GM13976 (cell line): ENCODE results near the gene CBLIF.
"Not testable (repeated sequence)": the region's sequence is repeated elsewhere in the genome, so short reads cannot be mapped to it uniquely, and the experiment has no call there.

ENCODE experiments used
- DNase-seq: peaks from one replicate; pipeline ENCODE4 v3.0.0; 2012; ENCODE audit warnings: low spot score
- CTCF ChIP-seq: IDR thresholded peaks from 2 replicates; pipeline ENCODE4 v1.5.1; 2012; ENCODE audit warnings: borderline replicate concordance, mild to moderate bottlenecking; ENCODE audit not compliant: insufficient read depth; ENCODE audit errors: extremely low read depth, missing control alignments, control extremely low read depth
- in situ Hi-C: fragments of 300-500 bp; cut with MboI; formaldehyde crosslinking; loops from one replicate; pipeline ENCODE4 v1.12.0; 2022; ENCODE audit warnings: low sequenced_read_pairs, mixed read lengths, inconsistent platforms; ENCODE audit not compliant: unreplicated experiment

Gene CBLIF

GRCh38 chr11:59865031-59865430, 19.7 kb upstream of the CBLIF start:
- TF ChIP-seq CTCF, result no peak
- no peak for DNase-seq
- in situ Hi-C loops, result no loop called here

DNA sequence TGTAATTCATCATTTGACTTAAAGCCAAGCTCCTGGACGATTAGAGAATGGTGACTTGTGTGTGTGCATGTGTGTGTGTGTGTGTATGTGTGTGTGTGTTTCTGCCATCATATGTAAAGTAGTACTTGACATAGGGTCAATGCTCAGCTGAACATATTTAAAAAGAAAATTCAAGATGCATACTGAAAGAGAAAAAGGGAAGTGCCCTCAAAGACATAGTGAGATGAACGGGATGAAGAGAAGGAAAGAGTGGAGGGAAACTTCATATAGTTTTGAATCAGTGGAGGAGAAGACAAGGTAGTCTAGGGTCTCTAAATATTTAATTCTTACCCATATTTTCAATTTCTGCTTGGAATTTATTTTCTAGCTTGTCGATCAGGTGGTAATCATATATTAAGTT, 17.0 kb upstream of the CBLIF start:
- DNase-seq, result no peak
- no peak for TF ChIP-seq CTCF
- in situ Hi-C loops, result no loop called here

DNA sequence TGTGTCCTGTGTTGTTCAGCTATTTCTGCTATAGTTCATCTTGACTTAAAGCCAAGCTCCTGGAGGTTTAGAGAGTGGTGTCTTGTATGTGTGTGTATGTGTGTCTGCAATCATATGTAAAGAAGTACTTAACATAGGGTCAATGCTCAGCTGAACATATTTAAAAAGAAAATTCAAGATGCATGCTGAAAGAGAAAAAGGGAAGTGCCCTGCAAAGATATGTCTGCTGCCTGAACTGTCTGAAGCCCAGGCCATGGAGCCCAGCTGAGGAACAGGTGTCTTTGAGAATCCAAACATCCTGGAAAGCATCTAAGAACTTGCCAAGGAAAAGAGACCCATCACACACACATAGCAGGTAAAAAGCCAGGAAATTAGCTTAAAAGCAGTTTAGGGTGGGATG, 14.4 kb upstream of the CBLIF start:
- no peak for DNase-seq
- no peak for TF ChIP-seq CTCF
- in situ Hi-C loops, result no loop called here

- in situ Hi-C loops, result no loop called here
- TF ChIP-seq CTCF, result no peak
- DNase-seq, result no peak
Observed at GRCh38 chr11:59857439-59858434, 12.4 kb upstream of the CBLIF start.

DNA sequence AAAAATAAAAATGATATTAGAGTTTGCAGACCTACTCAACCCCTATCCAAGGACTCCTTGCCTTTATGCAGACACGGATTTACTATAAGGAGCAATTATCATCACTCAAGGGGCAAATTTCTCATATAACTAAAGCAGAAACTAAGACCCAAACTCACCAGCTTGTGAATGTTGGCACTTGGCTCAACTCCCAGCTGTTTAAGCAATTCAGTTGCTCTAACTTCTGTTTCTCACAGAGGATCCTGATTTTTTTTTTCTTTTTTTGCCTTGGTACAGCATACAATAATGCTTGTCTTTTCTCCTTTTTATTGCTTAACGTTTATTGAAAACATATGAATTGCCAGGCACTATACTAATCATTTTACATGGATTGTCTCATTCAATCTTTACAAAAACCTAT, 9.6 kb upstream of the CBLIF start:
- DNase-seq, result no peak
- in situ Hi-C loops, result no loop called here
- TF ChIP-seq CTCF, result no peak

- DNase-seq, in situ Hi-C loops: not testable (repeated sequence)
Observed at GRCh38 chr11:59851416-59851815, 6.1 kb upstream of the CBLIF start.

DNA sequence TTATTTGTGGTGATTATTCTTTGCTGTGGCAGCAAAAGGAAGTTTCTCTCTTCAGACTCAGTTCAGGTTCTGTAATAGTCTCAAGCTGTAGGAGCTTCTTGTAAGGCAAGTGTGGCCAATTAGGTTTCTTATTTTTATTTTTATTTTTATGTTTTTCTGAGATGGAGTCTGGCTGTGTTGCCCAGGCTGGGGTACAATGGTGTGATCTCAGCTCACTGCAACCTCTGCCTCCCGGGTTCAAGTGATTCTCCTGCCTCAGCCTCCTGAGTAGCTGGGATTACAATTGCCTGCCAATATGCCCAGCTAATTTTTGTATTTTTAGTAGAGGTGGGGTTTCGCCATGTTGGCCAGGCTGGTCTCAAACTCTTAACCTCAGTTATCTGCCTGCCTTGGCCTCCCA, 4.3 kb upstream of the CBLIF start:
- in situ Hi-C loops, result not testable (repeated sequence)

More for the DNA sequence above, 4.3 kb upstream of the CBLIF start:
- not testable (repeated sequence) for DNase-seq
